Kidney glomerular epithelial cell (primary cell): ENCODE results near the gene CDK6.
"Not testable (repeated sequence)": the region's sequence is repeated elsewhere in the genome, so short reads cannot be mapped to it uniquely, and the experiment has no call there.

ENCODE experiments used
- DNase-seq: peaks from one replicate; lab custom pipeline; 2025; lab: John Stamatoyannopoulos, UW

Gene CDK6

GRCh38 chr7:92622030-92622429 is 214.3 kb downstream of the CDK6 start:
- no peak for DNase-seq

GRCh38 chr7:92621561-92622023 is 214.8 kb downstream of the CDK6 start:
- DNase-seq: no peak

GRCh38 chr7:92621026-92621540 is 215.3 kb downstream of the CDK6 start:
- peak; percentile 84 for DNase-seq

- no peak for DNase-seq
Measured at GRCh38 chr7:92615861-92616260, 220.5 kb downstream of the CDK6 start.

GRCh38 chr7:92614660-92615174 is 221.7 kb downstream of the CDK6 start:
- no peak for DNase-seq

- DNase-seq: no peak
Measured at GRCh38 chr7:92613720-92614119, 222.7 kb downstream of the CDK6 start.

- DNase-seq: no peak
Measured at GRCh38 chr7:92613214-92613613, 223.2 kb downstream of the CDK6 start.

- no peak for DNase-seq
Measured at GRCh38 chr7:92612501-92612900, 223.9 kb downstream of the CDK6 start.

- no peak for DNase-seq
Measured at GRCh38 chr7:92611735-92612134, 224.6 kb downstream of the CDK6 start.

- DNase-seq: no peak
Measured at GRCh38 chr7:92609921-92610518, 226.4 kb downstream of the CDK6 start.

GRCh38 chr7:92608380-92609322 is 227.7 kb downstream of the CDK6 start:
- no peak for DNase-seq

GRCh38 chr7:92606985-92607384 is 229.4 kb downstream of the CDK6 start:
- DNase-seq: no peak

GRCh38 chr7:92604517-92604916 is 231.9 kb downstream of the CDK6 start:
- not testable (repeated sequence) for DNase-seq

- no peak for DNase-seq
Measured at GRCh38 chr7:92603089-92603445, 233.3 kb downstream of the CDK6 start.

GRCh38 chr7:92602352-92603088 is 233.9 kb downstream of the CDK6 start:
- DNase-seq: no peak

- DNase-seq: peak; percentile 24
Measured at GRCh38 chr7:92598310-92598981, 237.9 kb downstream of the CDK6 start.

- peak; percentile 33 for DNase-seq
Measured at GRCh38 chr7:92595281-92595680, 241.1 kb downstream of the CDK6 start.

- no peak for DNase-seq
Measured at GRCh38 chr7:92594746-92595145, 241.6 kb downstream of the CDK6 start.

- no peak for DNase-seq
Measured at GRCh38 chr7:92590711-92591310, 245.6 kb downstream of the CDK6 start.

- DNase-seq: no peak
Measured at GRCh38 chr7:92589056-92589455, 247.3 kb downstream of the CDK6 start.

- DNase-seq: no peak
Measured at GRCh38 chr7:92588561-92588960, 247.8 kb downstream of the CDK6 start.
